MCF 10A (cell line): Measurements from ENCODE around the gene ARHGEF16. TPM values are rescaled to one million over a fixed set of nuclear protein-coding genes. Genes with fewer than 3 reads are reported as not detected.

ENCODE experiments used
- BruUV-seq: library from RNA; stranded (reverse); fragments of 400-500 nt; replicated peaks from 2 replicates; lab custom pipeline; 2021; lab: Mats Ljungman, UMichigan
- CTCF ChIA-PET: fragments of 300-600 bp; sonication (Branson Sonifier 250); formaldehyde crosslinking; extraction: SDS; loops from one replicate; lab custom pipeline; 2021; ENCODE audit warnings: antibody characterized with exemption, inconsistent platforms; lab: Yijun Ruan, JAX
- POLR2A ChIA-PET: fragments of 300-600, 350-650 bp; sonication (Branson Sonifier 250); formaldehyde crosslinking; extraction: SDS; loops from one replicate; lab custom pipeline; 2020; ENCODE audit warnings: antibody characterized with exemption, inconsistent platforms; lab: Yijun Ruan, JAX
- DNase-seq: peaks from one replicate; pipeline ENCODE4 v3.0.0-alpha.2; 2018; ENCODE audit not compliant: unreplicated experiment
- H3K27ac Mint-ChIP-seq: one replicate; pipeline ENCODE4 v1.8.0; 2022; ENCODE audit warnings: mild to moderate bottlenecking, low read depth, mixed read lengths; ENCODE audit not compliant: unreplicated experiment
- H3K27me3 Mint-ChIP-seq: one replicate; pipeline ENCODE4 v1.8.0; 2022; ENCODE audit warnings: mixed read lengths; ENCODE audit not compliant: insufficient read depth, unreplicated experiment
- H3K36me3 Mint-ChIP-seq: one replicate; pipeline ENCODE4 v1.8.0; 2022; ENCODE audit warnings: mild to moderate bottlenecking, moderate library complexity, mixed read lengths; ENCODE audit not compliant: insufficient read depth, unreplicated experiment
- H3K4me1 Mint-ChIP-seq: one replicate; pipeline ENCODE4 v1.8.0; 2022; ENCODE audit warnings: mixed read lengths; ENCODE audit not compliant: insufficient read depth, unreplicated experiment
- H3K4me3 Mint-ChIP-seq: one replicate; pipeline ENCODE4 v1.8.0; 2022; ENCODE audit warnings: mild to moderate bottlenecking, moderate library complexity, mixed read lengths; ENCODE audit not compliant: unreplicated experiment
- H3K9me3 Mint-ChIP-seq: one replicate; pipeline ENCODE4 v1.8.0; 2022; ENCODE audit warnings: mixed read lengths; ENCODE audit not compliant: unreplicated experiment
- CTCF ChIP-seq: fragments of 200-600 bp; IDR thresholded peaks from one replicate; pipeline ENCODE4 v1.8.0; 2022; ENCODE audit warnings: antibody characterized with exemption, mild to moderate bottlenecking; ENCODE audit not compliant: unreplicated experiment
- intact Hi-C: fragments of 100-400 bp; cut with micrococcal nuclease; formaldehyde crosslinking; loops from 2 replicates; pipeline ENCODE4 v1.14.1; 2022
- total RNA-seq: library from RNA; stranded (reverse); gene quantifications from 2 replicates; pipeline ENCODE4 v1.2.3, GENCODE V29; 2022

The ARHGEF16 gene
- total RNA-seq, 1 experiment from 2014 or later, result 8.6 TPM

GRCh38 chr1:3405974-3406867, 48.2 kb upstream of the ARHGEF16 start:
- no TSS peak for BruUV-seq
- intact Hi-C loops, result no loop called here
- H3K4me1 Mint-ChIP-seq, result no peaks in the 10 kb centered on the region
- H3K4me3 Mint-ChIP-seq, result no peak overlapping the region
- TF ChIP-seq CTCF, result no peak
- no peaks in the 10 kb centered on the region for H3K36me3 Mint-ChIP-seq
- H3K9me3 Mint-ChIP-seq, result no peaks in the 10 kb centered on the region
- POLR2A ChIA-PET, result no interaction called here
- no peak for DNase-seq
- peaks cover 8% of the 10 kb centered on the region for H3K27me3 Mint-ChIP-seq
- no peak overlapping the region for H3K27ac Mint-ChIP-seq
- CTCF ChIA-PET, result interaction anchor here (0.8 kb wide), 1 partner anchor 17 kb away, joined by 4 read pairs; no protein-coding TSS in a partner anchor

- ChIA-PET CTCF (interaction anchor here (1.3 kb wide), 1 partner anchor 9 kb away, joined by 5 read pairs; no protein-coding TSS in a partner anchor), POLR2A (no interaction called here)
- no peak for TF ChIP-seq CTCF
- no peak overlapping the region for H3K27ac Mint-ChIP-seq
- BruUV-seq, result no TSS peak
- H3K27me3 Mint-ChIP-seq, result peaks cover 16% of the 10 kb centered on the region
- H3K9me3 Mint-ChIP-seq, result no peaks in the 10 kb centered on the region
- intact Hi-C loops, result no loop called here
- no peaks in the 10 kb centered on the region for H3K36me3 Mint-ChIP-seq
- DNase-seq, result no peak
- no peak overlapping the region for H3K4me3 Mint-ChIP-seq
- no peaks in the 10 kb centered on the region for H3K4me1 Mint-ChIP-seq
Measured at GRCh38 chr1:3407021-3407420, 47.4 kb upstream of the ARHGEF16 start.

- Mint-ChIP-seq H3K27me3 (peaks cover 23% of the 10 kb centered on the region), H3K4me3 (no peak overlapping the region), H3K27ac (no peak overlapping the region), H3K9me3 (no peaks in the 10 kb centered on the region), H3K36me3 (no peaks in the 10 kb centered on the region), H3K4me1 (no peaks in the 10 kb centered on the region)
- no peak for DNase-seq
- ChIA-PET POLR2A (interaction anchor here (0.8 kb wide), 1 partner anchor 88 kb away, joined by 3 read pairs; no protein-coding TSS in a partner anchor), CTCF (interaction anchor here (0.6 to 0.7 kb wide), 2 partner anchors 16 to 1020 kb away, joined by 3 to 4 read pairs; no protein-coding TSS in a partner anchor)
- BruUV-seq, result no TSS peak
- intact Hi-C loops, result no loop called here
- TF ChIP-seq CTCF, result no peak
Measured at GRCh38 chr1:3408751-3409266, 45.7 kb upstream of the ARHGEF16 start.
